K562 (cell line): Measurements from ENCODE around the gene SRL. TPM values are rescaled to one million over a fixed set of nuclear protein-coding genes. Genes with fewer than 3 reads are reported as not detected.

Experiments used
- ARNT ChIP-seq, 2 experiments: fragments of 450-650 bp; IDR thresholded peaks; 2 replicates each; pipeline ENCODE4 v1.6.1; 2016; ENCODE audit warnings: mild to moderate bottlenecking in 1 of 2
- CHD1 ChIP-seq: fragments of 200-600 bp; sonication (generic); IDR thresholded peaks from one replicate; pipeline ENCODE4 v1.6.1; 2012; ENCODE audit warnings: mild to moderate bottlenecking, moderate library complexity, low read length, inconsistent platforms
- CXXC5 ChIP-seq: fragments of 250-450 bp; sonication (Bioruptor Pico); IDR thresholded peaks from 2 replicates; pipeline ENCODE4 v1.8.0; 2022; ENCODE audit warnings: inconsistent platforms, mild to moderate bottlenecking, moderate library complexity
- EP300 ChIP-seq: IDR thresholded peaks from 2 replicates; pipeline ENCODE4 v1.6.1; 2012; ENCODE audit warnings: low read length, improper control_type of control experiment
- FOXA1 ChIP-seq: fragments of 450-650 bp; IDR thresholded peaks from 2 replicates; pipeline ENCODE4 v1.6.1; 2016; ENCODE audit warnings: mild to moderate bottlenecking, borderline replicate concordance
- HCFC1 ChIP-seq: IDR thresholded peaks from 2 replicates; pipeline ENCODE4 v1.6.1; 2012; ENCODE audit warnings: low read depth, low read length, improper control_type of control experiment
- HLTF ChIP-seq: fragments of 450-650 bp; IDR thresholded peaks from 2 replicates; pipeline ENCODE4 v1.6.1; 2016
- L3MBTL2 ChIP-seq: fragments of 450-650 bp; IDR thresholded peaks from 2 replicates; pipeline ENCODE4 v1.6.1; 2016; ENCODE audit warnings: mild to moderate bottlenecking, moderate library complexity
- MAX ChIP-seq: sonication (generic); formaldehyde crosslinking; IDR thresholded peaks from 2 replicates; pipeline ENCODE4 v1.9.0; 2022; ENCODE audit warnings: mild to moderate bottlenecking, missing genetic modification reagents
- MCM3 ChIP-seq: fragments of 450-650 bp; IDR thresholded peaks from 2 replicates; pipeline ENCODE4 v1.6.1; 2016
- MEF2D ChIP-seq: conservative IDR thresholded peaks from 2 replicates; pipeline ENCODE4 v1.6.1; 2016; ENCODE audit warnings: low read depth, missing genetic modification characterization, missing compliant biosample characterization
- MYC ChIP-seq, 2 experiments: fragments of 250-450 bp in 1 of 2; sonication (Bioruptor Pico) in 1 of 2; IDR thresholded peaks; 2 replicates each; pipeline versions ENCODE4 v1.5.1 to v1.6.1; 2012 to 2021; ENCODE audit warnings: low read depth in 2 of 2, borderline replicate concordance in 1 of 2, improper control_type of control experiment in 1 of 2, low read length in 1 of 2, mild to moderate bottlenecking in 1 of 2, moderate library complexity in 1 of 2
- NONO ChIP-seq, 2 experiments: fragments of 200-400 bp in 1 of 2; fragments of 450-650 bp in 1 of 2; formaldehyde crosslinking in 1 of 2; IDR thresholded peaks; 2 replicates each; pipeline ENCODE4 v1.6.1; 2017; ENCODE audit warnings: low read depth in 2 of 2, mild to moderate bottlenecking in 2 of 2, moderate library complexity in 2 of 2, low read length in 1 of 2
- NR2F6 ChIP-seq: fragments of 450-650 bp; formaldehyde crosslinking; IDR thresholded peaks from 2 replicates; pipeline ENCODE4 v1.4.0; 2020; ENCODE audit warnings: mild to moderate bottlenecking
- PHTF2 ChIP-seq: fragments of 250-450 bp; sonication (Bioruptor Pico); IDR thresholded peaks from 2 replicates; pipeline ENCODE4 v1.5.0; 2021; ENCODE audit warnings: mild to moderate bottlenecking
- RBBP5 ChIP-seq: fragments of 200-600 bp; sonication (generic); IDR thresholded peaks from 2 replicates; pipeline ENCODE4 v1.6.1; 2012; ENCODE audit warnings: borderline replicate concordance, mild to moderate bottlenecking, low read length, control low read depth, inconsistent platforms; ENCODE audit not compliant: insufficient read depth, poor library complexity, severe bottlenecking
- RFX5 ChIP-seq: IDR thresholded peaks from 2 replicates; pipeline ENCODE4 v1.6.1; 2011; ENCODE audit warnings: low read depth, mild to moderate bottlenecking, improper control_type of control experiment, low read length
- SAFB2 ChIP-seq: fragments of 200-400 bp; formaldehyde crosslinking; IDR thresholded peaks from 2 replicates; pipeline ENCODE4 v1.6.1; 2018; ENCODE audit warnings: borderline replicate concordance, low read length, low read depth, moderate library complexity; ENCODE audit not compliant: severe bottlenecking
- SP2 ChIP-seq: IDR thresholded peaks from 2 replicates; pipeline ENCODE4 v1.6.1; 2011; ENCODE audit warnings: mild to moderate bottlenecking, low read depth, low read length, moderate library complexity; ENCODE audit not compliant: poor library complexity, severe bottlenecking; ENCODE audit errors: extremely low read depth
- STAG1 ChIP-seq: sonication (generic); formaldehyde crosslinking; IDR thresholded peaks from 2 replicates; pipeline ENCODE4 v1.5.0; 2020; ENCODE audit warnings: missing genetic modification reagents, borderline replicate concordance
- SUPT5H ChIP-seq: fragments of 450-650 bp; IDR thresholded peaks from 2 replicates; pipeline ENCODE4 v1.6.1; 2016
- TAF9B ChIP-seq: fragments of 450-650 bp; IDR thresholded peaks from 2 replicates; pipeline ENCODE4 v1.6.1; 2018; ENCODE audit warnings: mild to moderate bottlenecking; ENCODE audit not compliant: partially characterized antibody
- THRAP3 ChIP-seq: fragments of 450-650 bp; IDR thresholded peaks from 2 replicates; pipeline ENCODE4 v1.6.1; 2016; ENCODE audit warnings: mild to moderate bottlenecking, inconsistent platforms, borderline replicate concordance
- XRCC4 ChIP-seq: IDR thresholded peaks from one replicate; pipeline ENCODE4 v1.6.1; 2011; ENCODE audit not compliant: insufficient read depth, insufficient read length; ENCODE audit errors: extremely low read depth
- ZBTB7A ChIP-seq: IDR thresholded peaks from 2 replicates; pipeline ENCODE4 v1.6.1; 2011; ENCODE audit warnings: low read depth, mild to moderate bottlenecking, low read length, moderate library complexity, borderline replicate concordance; ENCODE audit not compliant: control insufficient read depth
- ZNF239 ChIP-seq: fragments of 250-450 bp; sonication (Bioruptor Pico); IDR thresholded peaks from 2 replicates; pipeline ENCODE4 v1.4.0; 2020; ENCODE audit warnings: mild to moderate bottlenecking
- ZNF512 ChIP-seq: IDR thresholded peaks from 2 replicates; pipeline ENCODE4 v1.6.1; 2016; ENCODE audit warnings: missing genetic modification characterization, missing compliant biosample characterization
- ZNF644 ChIP-seq: fragments of 200-800 bp; sonication (Bioruptor generic); IDR thresholded peaks from 2 replicates; pipeline ENCODE4 v1.6.1; 2016; ENCODE audit warnings: low read depth, missing genetic modification characterization, missing compliant biosample characterization
- ZNF830 ChIP-seq: fragments of 250-450 bp; sonication (Bioruptor Pico); IDR thresholded peaks from 2 replicates; pipeline ENCODE4 v1.5.0; 2021; ENCODE audit warnings: mild to moderate bottlenecking
- polyA plus RNA-seq, 8 experiments: library from polyadenylated mRNA; depleted of rRNA in 4 of 8; stranded (reverse) in 5 of 8; unstranded in 3 of 8; fragments of >200 nt; fragmentation: Nextera tagmentation in 2 of 8; fragmentation: Illumina TruSeq in 1 of 8; extraction: Ambion mirVana in 2 of 8; extraction: Trizol in 1 of 8; gene quantifications; 2 replicates each; pipeline versions ENCODE4 v1.2.1 to v1.2.3, GENCODE V29; 2011 to 2014; ENCODE audit warnings: inconsistent platforms in 1 of 8, missing spikeins in 1 of 8
- total RNA-seq, 7 experiments: library from RNA; depleted of rRNA in 6 of 7; stranded (reverse); fragments of >200 nt in 6 of 7; fragmentation: Illumina TruSeq in 2 of 7; extraction: Trizol in 2 of 7; gene quantifications; 2 replicates each; pipeline versions ENCODE4 v1.2.1 to v1.2.3, GENCODE V29; 2011 to 2021; ENCODE audit warnings: low replicate concordance in 1 of 7

Gene SRL
- total and polyA plus RNA-seq, 9 of the 15 experiments (the other 6 are each of a cell fraction or from before 2014, with no cell fraction given): 0.01 TPM; not detected in 8

GRCh38 chr16:4183237-4184037, 58.4 kb downstream of the SRL start (continued):
- TF ChIP-seq MAX: peak; percentile 96
- no peak for TF ChIP-seq MEF2D (tag)
- TF ChIP-seq NR2F6 (CRISPR knock-in tag): no peak
- peak; percentile 58 to 89; a peak in 3 of 4 replicates for TF ChIP-seq NONO (IDR thresholded peaks at IDR 0.05; ENCODE audit: low read depth in 2 of 2, low read length in 1 of 2)
- TF ChIP-seq ZNF512: 0 out of 2 replicates have a peak, but pooled peaks have one; percentile 5
- TF ChIP-seq CHD1: no peak
- no peak for TF ChIP-seq THRAP3
- TF ChIP-seq XRCC4: no peak
- TF ChIP-seq FOXA1: no peak
- peak; percentile 70 for TF ChIP-seq RBBP5
- peak; percentile 90 for TF ChIP-seq CXXC5 (CRISPR knock-in tag)
- TF ChIP-seq SP2: no peak
- no peak for TF ChIP-seq ZNF644 (tag)
- TF ChIP-seq MYC (IDR thresholded peaks at IDR 0.05; ENCODE audit: low read depth, low read length): peak; percentile 88
- TF ChIP-seq MYC (CRISPR knock-in tag; IDR thresholded peaks at IDR 0.05; ENCODE audit: borderline replicate concordance, low read depth): peak; percentile 84; the same call in 1 of the 2 replicates
- TF ChIP-seq SAFB2: no peak
- no peak for TF ChIP-seq TAF9B
- TF ChIP-seq RFX5: no peak
- TF ChIP-seq STAG1 (CRISPR knock-in tag): peak; percentile 15; the same call in 1 of the 2 replicates
- TF ChIP-seq ZNF239 (CRISPR knock-in tag): no peak
- 0 out of 2 replicates have a peak, but pooled peaks have one; percentile 67 for TF ChIP-seq ZNF830 (CRISPR knock-in tag)
- peak; percentile 98 for TF ChIP-seq L3MBTL2
- peak; percentile 65; the same call in 1 of the 2 replicates for TF ChIP-seq SUPT5H
- TF ChIP-seq EP300: no peak
- no peak for TF ChIP-seq ARNT (IDR thresholded peaks at IDR 0.05)
- TF ChIP-seq PHTF2 (CRISPR knock-in tag): no peak
- no peak for TF ChIP-seq MCM3
- TF ChIP-seq ZBTB7A: peak; percentile 4; the same call in 1 of the 2 replicates
- TF ChIP-seq HLTF: no peak
- TF ChIP-seq HCFC1: no peak; the same call in 1 of the 2 replicates
